Mucosa of stomach (tissue), 1 donor: ENCODE data around the gene PUM2.
"Not testable (repeated sequence)": the region's sequence is repeated elsewhere in the genome, so short reads cannot be mapped to it uniquely, and the experiment has no call there.

Experiments used
- H3K27me3 ChIP-seq: one replicate; pipeline ENCODE4 v1.7.0; 2013; ENCODE audit warnings: mild to moderate bottlenecking, low read length; ENCODE audit not compliant: control insufficient read depth, insufficient read depth
- H3K36me3 ChIP-seq: one replicate; pipeline ENCODE4 v1.7.0; 2013; ENCODE audit warnings: low read length; ENCODE audit not compliant: control insufficient read depth, insufficient read depth
- H3K4me1 ChIP-seq: one replicate; pipeline ENCODE4 v1.7.0; 2013; ENCODE audit warnings: mild to moderate bottlenecking, low read length; ENCODE audit not compliant: control insufficient read depth, insufficient read depth
- H3K4me3 ChIP-seq: one replicate; pipeline ENCODE4 v1.7.0; 2013; ENCODE audit warnings: low read length
- H3K9ac ChIP-seq: one replicate; pipeline ENCODE4 v1.7.0; 2013; ENCODE audit warnings: mild to moderate bottlenecking, low read length, moderate library complexity
- H3K9me3 ChIP-seq: one replicate; pipeline ENCODE4 v1.7.0; 2013; ENCODE audit warnings: mild to moderate bottlenecking, low read length, moderate library complexity; ENCODE audit not compliant: control insufficient read depth
- donor health status: Pancreatic carcinoma.

The PUM2 gene

DNA sequence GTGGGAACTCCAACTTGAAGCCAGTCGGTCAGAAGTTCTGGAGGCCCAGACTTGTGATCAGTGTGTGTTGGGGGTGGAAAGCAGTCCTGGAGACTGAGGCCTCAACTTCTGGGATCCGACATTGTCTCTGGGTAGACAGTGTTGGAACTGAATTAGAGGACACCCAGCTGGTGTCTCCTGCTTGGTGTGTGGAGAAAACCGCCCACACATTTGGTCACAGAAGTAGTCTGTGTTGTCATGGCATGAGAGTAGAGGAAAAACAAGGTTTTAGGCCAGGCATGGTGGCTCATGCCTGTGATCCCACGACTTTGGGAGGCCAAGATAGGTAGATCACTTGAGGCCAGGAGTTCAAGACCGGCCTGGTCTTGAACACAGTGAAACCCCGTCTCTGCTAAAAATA lies 51.5 kb downstream of the PUM2 start:
- Histone ChIP-seq H3K4me3 (no peak overlapping the region), H3K9ac (no peak overlapping the region), H3K36me3 (no peaks in the 10 kb centered on the region), H3K27me3 (no peaks in the 10 kb centered on the region), H3K4me1 (no peaks in the 10 kb centered on the region), H3K9me3 (no peaks in the 10 kb centered on the region)

DNA sequence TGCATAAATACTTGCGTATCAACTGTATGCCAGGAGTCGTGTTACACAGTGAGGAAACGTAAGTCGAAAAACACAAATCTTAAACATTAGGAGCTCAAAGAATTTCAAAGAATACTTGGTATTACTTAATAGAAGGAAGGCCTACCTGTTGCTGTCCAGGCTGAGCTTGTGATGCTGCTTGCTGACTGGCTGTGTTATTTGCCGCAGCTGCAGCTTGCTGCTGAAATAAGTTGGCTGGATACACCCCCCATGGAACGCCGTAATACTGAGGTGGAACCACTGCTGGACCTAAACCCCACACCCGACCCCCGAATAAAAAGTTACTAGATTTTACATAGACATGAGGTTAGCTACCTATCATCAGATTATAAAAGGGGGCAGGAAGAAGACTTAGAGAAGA lies 56.4 kb downstream of the PUM2 start:
- H3K27me3 ChIP-seq = no peaks in the 10 kb centered on the region
- peaks cover 2% of the 10 kb centered on the region for H3K4me1 ChIP-seq
- no peaks in the 10 kb centered on the region for H3K9me3 ChIP-seq
- H3K4me3 ChIP-seq = no peak overlapping the region
- no peaks in the 10 kb centered on the region for H3K36me3 ChIP-seq
- no peak overlapping the region for H3K9ac ChIP-seq

DNA sequence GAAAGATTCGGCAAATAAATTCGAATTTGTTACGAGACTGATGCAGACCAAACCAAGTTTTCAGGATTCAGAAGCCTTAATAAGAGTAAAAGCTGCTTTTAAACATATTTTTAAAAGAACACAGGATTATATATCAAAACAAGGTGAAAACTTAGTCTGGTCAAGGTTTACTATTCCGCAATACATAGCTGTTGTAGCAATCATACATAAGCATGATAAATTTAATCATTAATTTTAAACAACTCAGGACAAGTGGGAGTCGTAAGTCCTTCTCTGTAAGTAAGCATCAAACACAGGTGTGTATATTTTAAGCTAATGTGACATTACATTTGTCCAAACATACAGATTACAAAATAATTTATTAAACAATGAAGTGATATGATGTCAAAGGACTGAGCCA lies 57.7 kb downstream of the PUM2 start:
- Histone ChIP-seq H3K27me3 (no peaks in the 10 kb centered on the region), H3K36me3 (no peaks in the 10 kb centered on the region), H3K4me3 (no peak overlapping the region)

DNA sequence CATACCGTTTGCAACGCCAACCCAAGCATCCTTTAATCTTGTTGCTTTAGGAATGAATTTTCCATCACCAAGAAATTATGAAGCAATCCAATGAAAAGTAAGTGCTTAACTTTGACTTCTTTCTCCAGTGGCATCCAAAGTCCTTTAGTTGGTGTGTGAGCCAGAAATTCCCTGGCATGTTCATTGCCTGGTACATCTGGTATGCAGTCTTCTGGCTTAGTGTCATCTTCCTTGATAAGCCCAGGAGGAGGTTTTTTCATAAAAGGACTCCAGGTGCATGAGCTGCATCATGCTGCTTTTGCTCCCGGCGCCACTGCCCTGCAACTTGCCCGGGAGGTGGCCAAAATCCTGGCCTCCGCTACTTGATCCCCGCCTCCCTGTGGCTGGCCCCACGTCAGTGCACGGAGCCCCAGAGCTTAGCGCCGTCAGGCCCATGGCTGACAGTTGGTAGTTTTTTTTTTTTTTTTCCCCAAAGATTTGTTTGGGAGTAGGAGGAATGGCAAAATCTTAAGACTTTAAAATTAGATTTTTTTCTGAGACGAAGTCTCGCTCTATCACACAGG lies 58.7 kb downstream of the PUM2 start:
- Histone ChIP-seq H3K9ac (no peak overlapping the region), H3K4me3 (no peak overlapping the region), H3K27me3 (no peaks in the 10 kb centered on the region), H3K4me1 (peaks cover 7% of the 10 kb centered on the region), H3K36me3 (no peaks in the 10 kb centered on the region), H3K9me3 (no peaks in the 10 kb centered on the region)

More for the DNA sequence above, 57.7 kb downstream of the PUM2 start:
- Histone ChIP-seq H3K4me1 (peaks cover 7% of the 10 kb centered on the region), H3K9ac (no peak overlapping the region), H3K9me3 (no peaks in the 10 kb centered on the region)

DNA sequence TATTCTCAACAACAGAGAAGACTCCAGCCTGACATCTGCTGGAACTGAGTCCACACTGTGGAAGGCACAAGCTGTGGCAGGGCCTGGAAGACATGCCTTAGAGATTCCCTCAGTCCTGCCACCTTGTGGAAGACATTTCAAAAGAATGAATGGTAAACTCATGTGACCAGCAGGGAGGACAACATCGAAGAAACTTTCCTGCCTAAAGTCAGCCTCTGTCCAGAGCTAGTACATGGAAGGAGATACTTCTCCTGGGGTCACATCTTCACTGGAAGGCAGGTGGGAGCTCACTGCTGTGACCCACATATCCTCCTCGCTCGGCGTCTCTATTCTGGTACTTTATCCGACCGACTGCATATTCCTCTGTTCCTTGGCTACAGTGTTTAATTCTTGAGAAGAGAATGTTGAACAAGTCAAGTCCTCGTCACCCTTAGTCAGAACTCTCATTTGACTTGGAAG lies 59.5 kb downstream of the PUM2 start:
- Histone ChIP-seq H3K36me3 (no peaks in the 10 kb centered on the region), H3K27me3 (no peaks in the 10 kb centered on the region), H3K9me3 (no peaks in the 10 kb centered on the region), H3K9ac (no peak overlapping the region), H3K4me3 (no peak overlapping the region), H3K4me1 (peaks cover 7% of the 10 kb centered on the region)

DNA sequence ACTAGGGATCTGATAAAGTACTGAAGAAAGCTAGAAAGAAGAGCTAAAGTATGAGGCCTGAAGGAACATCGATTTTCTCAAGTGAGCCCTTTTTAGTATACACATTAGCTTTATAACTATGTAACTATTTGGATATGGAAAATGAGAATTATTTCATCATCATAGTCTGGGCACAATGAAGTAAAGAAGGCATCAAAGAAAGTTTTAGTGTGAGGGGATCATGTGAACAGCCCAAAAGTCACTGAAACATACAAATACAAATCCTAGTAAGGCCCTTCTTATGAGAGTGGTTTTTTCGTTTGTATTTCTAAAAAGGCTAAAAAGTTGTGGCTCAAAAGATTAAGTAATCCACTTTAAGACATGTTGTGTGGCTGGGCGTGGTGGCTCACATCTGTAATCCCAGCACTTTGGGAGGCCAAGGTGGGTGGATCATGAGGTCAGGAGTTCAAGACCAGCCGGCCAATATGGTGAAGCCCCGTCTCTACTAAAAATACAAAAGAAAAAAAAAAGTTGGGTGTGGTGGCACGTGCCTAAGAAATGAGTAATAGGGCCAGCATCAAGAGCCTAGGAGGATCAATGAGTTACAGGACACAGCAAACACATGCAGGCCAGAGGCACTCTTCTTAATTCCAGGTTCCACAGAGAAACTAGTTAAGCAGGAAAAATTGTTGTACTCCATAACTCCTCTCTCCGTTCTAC lies 61.9 kb downstream of the PUM2 start:
- Histone ChIP-seq H3K27me3 (no peaks in the 10 kb centered on the region), H3K4me1 (peaks cover 7% of the 10 kb centered on the region), H3K36me3 (no peaks in the 10 kb centered on the region), H3K9ac (no peak overlapping the region), H3K9me3 (no peaks in the 10 kb centered on the region), H3K4me3 (no peak overlapping the region)

DNA sequence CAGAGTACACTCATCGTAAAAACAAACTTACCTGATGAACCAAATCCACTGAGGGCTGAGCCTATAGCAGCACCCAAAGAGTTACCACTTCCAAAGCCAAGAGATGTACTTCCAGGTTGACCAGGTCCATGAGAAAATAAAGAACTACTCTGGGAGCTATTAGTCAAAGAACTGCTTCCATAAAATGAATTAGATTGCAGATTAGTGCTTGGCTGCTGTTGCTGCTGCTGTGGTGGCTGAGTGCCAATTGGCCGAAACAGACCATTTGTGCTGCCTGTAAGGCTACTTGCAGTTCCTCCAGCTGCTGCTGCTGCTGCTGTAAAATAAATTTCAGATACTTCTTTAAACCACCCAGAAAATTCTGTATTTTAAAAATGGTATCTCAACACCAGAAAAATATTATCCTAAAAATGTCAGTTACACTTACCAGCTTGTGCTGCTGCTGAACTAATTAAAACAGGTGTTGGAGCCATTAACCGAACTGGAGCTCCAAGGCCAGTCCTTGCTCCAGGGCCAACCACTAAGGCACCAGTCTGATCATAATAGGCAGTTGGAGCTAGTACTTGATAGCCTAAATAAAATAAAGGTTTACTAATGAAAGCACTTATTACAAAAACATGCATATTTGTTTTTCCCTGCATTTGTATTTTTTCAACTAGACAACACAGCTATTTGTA lies 67.6 kb downstream of the PUM2 start:
- Histone ChIP-seq H3K4me3 (no peak overlapping the region), H3K36me3 (no peaks in the 10 kb centered on the region)

DNA sequence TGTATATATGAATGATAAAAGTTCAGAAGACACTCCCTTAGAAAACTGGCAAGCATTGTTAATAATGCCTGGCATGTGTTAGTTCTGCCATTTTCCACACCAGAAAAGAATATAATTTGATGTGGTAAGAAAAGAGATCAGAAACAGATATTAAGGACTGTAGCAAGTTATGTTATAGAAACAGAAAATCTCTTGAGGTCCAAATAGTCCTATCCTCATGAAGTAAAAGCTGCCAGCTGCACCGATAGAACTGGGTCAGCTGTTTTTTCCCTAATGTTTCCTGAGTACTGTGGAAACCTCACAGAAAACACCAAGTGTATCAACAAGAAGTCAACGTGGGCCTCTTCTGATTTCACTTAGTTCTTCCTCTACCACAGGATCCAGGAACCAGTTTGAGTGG lies 68.8 kb downstream of the PUM2 start:
- H3K27me3 ChIP-seq = no peaks in the 10 kb centered on the region
- H3K9me3 ChIP-seq = no peaks in the 10 kb centered on the region
- no peak overlapping the region for H3K9ac ChIP-seq
- no peaks in the 10 kb centered on the region for H3K4me1 ChIP-seq
- no peaks in the 10 kb centered on the region for H3K36me3 ChIP-seq
- H3K4me3 ChIP-seq = no peak overlapping the region

More for the DNA sequence above, 67.6 kb downstream of the PUM2 start:
- Histone ChIP-seq H3K4me1 (no peaks in the 10 kb centered on the region), H3K9me3 (no peaks in the 10 kb centered on the region), H3K9ac (no peak overlapping the region), H3K27me3 (no peaks in the 10 kb centered on the region)

DNA sequence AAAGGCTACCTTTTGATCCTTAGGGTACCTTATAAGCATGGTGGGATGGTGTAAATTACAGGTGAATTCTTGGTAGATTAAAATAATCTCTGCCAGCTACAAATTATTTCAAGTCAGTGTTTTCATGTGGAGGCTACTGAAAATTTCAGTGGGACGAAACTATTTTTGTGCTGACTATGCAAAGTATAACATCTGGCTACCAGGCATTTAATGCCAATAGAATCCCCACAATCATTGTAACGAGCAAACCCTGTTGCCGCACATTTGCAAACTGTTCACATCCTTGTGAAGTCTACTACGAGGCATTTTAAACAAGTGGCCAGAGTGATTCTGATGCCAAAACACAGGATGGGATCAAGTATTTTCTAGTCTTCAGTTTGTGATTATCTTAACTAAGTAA lies 77.6 kb downstream of the PUM2 start:
- no peaks in the 10 kb centered on the region for H3K9me3 ChIP-seq
- H3K4me1 ChIP-seq = no peaks in the 10 kb centered on the region
- no peaks in the 10 kb centered on the region for H3K27me3 ChIP-seq
- no peak overlapping the region for H3K4me3 ChIP-seq
- no peak overlapping the region for H3K9ac ChIP-seq
- no peaks in the 10 kb centered on the region for H3K36me3 ChIP-seq

DNA sequence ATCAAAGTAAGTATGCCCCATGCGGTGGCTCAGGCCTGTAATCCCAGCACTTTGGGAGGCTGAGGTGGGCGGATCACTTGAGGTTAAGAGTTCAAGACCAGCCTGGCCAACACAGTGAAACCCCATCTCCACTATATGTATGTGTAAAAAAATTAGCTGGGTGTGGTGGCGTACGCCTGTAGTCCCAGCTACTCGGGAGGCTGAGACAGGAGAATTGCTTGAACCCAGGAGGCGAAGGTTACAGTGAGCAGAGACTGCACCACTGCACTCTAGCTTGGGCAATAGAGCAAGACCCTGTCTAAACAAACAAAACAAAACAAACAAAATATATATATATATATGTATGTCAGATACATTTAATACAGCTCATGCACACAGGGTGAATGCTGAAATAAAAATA lies 82.3 kb downstream of the PUM2 start:
- not testable (repeated sequence) for H3K9ac ChIP-seq, H3K36me3 ChIP-seq, H3K9me3 ChIP-seq

DNA sequence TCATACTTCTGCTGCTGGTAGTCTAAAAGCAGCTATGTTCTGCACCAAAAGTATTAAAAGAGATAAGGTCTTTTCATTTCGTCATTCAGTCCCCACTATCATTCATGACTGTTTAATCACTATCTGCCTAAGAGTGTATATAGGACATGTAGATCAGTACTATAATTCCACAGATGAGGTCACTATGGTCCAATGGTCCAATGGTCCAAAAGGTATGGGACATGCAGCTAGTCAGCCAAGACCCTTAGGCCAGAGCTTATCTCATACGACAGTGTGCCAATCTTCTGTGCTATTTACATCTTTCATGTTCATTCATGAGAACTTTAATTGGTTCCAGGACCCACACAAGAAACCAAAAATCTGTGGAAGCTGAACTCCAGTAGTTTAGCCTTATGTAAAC lies 83.1 kb downstream of the PUM2 start:
- H3K9ac ChIP-seq = no peak overlapping the region
- no peaks in the 10 kb centered on the region for H3K4me1 ChIP-seq
- H3K4me3 ChIP-seq = no peak overlapping the region
- no peaks in the 10 kb centered on the region for H3K9me3 ChIP-seq
- H3K27me3 ChIP-seq = no peaks in the 10 kb centered on the region
- no peaks in the 10 kb centered on the region for H3K36me3 ChIP-seq

More for the DNA sequence above, 82.3 kb downstream of the PUM2 start:
- not testable (repeated sequence) for H3K27me3 ChIP-seq, H3K4me1 ChIP-seq, H3K4me3 ChIP-seq

DNA sequence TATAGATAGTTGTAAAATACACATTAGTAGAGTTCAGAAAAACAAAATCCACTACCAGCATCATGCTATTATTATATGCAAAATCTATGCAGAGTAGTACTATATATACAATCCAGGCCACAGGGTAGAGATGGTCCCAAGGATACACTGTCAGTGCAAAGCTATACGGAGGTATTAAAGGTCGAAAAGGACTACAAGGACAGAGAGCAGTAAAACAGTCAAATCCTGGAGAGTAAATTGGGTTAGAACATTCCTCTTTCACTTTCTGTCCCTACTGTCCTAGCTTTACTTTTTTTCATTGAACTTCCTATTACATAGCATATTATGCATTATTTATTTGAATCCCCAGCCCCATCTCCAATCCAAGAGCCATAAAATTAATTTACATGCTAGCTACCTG lies 86.0 kb downstream of the PUM2 start:
- no peak overlapping the region for H3K4me3 ChIP-seq

More for the DNA sequence above, 86.0 kb downstream of the PUM2 start:
- H3K4me1 ChIP-seq = no peaks in the 10 kb centered on the region
- H3K9me3 ChIP-seq = no peaks in the 10 kb centered on the region
- no peak overlapping the region for H3K9ac ChIP-seq
- no peaks in the 10 kb centered on the region for H3K36me3 ChIP-seq
- no peaks in the 10 kb centered on the region for H3K27me3 ChIP-seq
